ENCODE results near the gene ANO2. TPM values are rescaled to one million over a fixed set of nuclear protein-coding genes. Genes with fewer than 3 reads are reported as not detected.

Gene ANO2
- total and polyA plus RNA-seq, 2 donors (not counting 3 experiments of a cell fraction or from before 2014, with no cell fraction given) = 15.4 to 65.0 TPM

GRCh38 chr12:5730962-5731361 lies 214.1 kb downstream of the ANO2 start:
- H3K36me3 ChIP-seq (ENCODE audit: control insufficient read depth in 2 of 2, extremely low read depth in 1 of 2, insufficient read depth in 2 of 2, low read length in 2 of 2) = peaks cover 6 to 21% of the 10 kb centered on the region in 2 experiments
- CTCF ChIA-PET = interaction anchor here (7.5 kb wide), 1 partner anchor 14 kb away, joined by 57 read pairs; no protein-coding TSS in a partner anchor
- dilution Hi-C loops (cut with MboI; ENCODE audit: extremely low pct_ligation_motif_present, low sequenced_read_pairs) = no loop called here
- no peaks in the 10 kb centered on the region for H3K27me3 ChIP-seq (ENCODE audit: control insufficient read depth in 2 of 2, insufficient read depth in 2 of 2, low read length in 2 of 2)
- no peaks in the 10 kb centered on the region for H3K4me1 ChIP-seq (ENCODE audit: control insufficient read depth, extremely low read depth, insufficient read depth, low read length)
- no peaks in the 10 kb centered on the region for H3K9me3 ChIP-seq (replicated peaks; ENCODE audit: control insufficient read depth, insufficient read depth, low read length)
- H4K20me1 ChIP-seq (replicated peaks; ENCODE audit: control insufficient read depth, extremely low read depth, insufficient read depth, low read length) = peaks cover 3% of the 10 kb centered on the region
- H3K9ac ChIP-seq (replicated peaks; ENCODE audit: extremely low read depth, insufficient read depth, low read length) = no peak overlapping the region
- H3K27ac ChIP-seq (ENCODE audit: insufficient read depth, low read depth, low read length) = no peak overlapping the region
- no peak overlapping the region for H3K4me2 ChIP-seq (ENCODE audit: insufficient read depth, low read length)
- no peaks in the 10 kb centered on the region for H3K9me1 ChIP-seq (replicated peaks; ENCODE audit: control insufficient read depth, extremely low read depth, insufficient read depth, low read length)
- intact Hi-C loops (cut with micrococcal nuclease) = no loop called here
- BruUV-seq (replicated peaks) = no TSS peak
- no peak overlapping the region for H3K4me3 ChIP-seq (replicated peaks in 1 of 3; ENCODE audit: insufficient read depth in 1 of 3, low read depth in 1 of 3, low read length in 3 of 3)
- TF ChIP-seq MYC (IDR thresholded peaks at IDR 0.05; ENCODE audit: low read depth, low read length) (no peak), JUN (IDR thresholded peaks at IDR 0.05; ENCODE audit: borderline replicate concordance, insufficient read depth, insufficient read length, low read depth) (no peak)
- H3K79me2 ChIP-seq (ENCODE audit: control insufficient read depth, insufficient read depth, low read length) = no peaks in the 10 kb centered on the region
- POLR2A ChIA-PET = no interaction called here
- no peak overlapping the region for H2AFZ ChIP-seq (ENCODE audit: low read depth, low read length)
- DNase-seq (ENCODE audit: low read depth, low spot score) (no peak), FAIRE-seq (no peak)

- no peak overlapping the region for H3K27ac ChIP-seq (ENCODE audit: insufficient read depth, low read depth, low read length)
- no peak overlapping the region for H2AFZ ChIP-seq (ENCODE audit: low read depth, low read length)
- no peak overlapping the region for H3K4me3 ChIP-seq (replicated peaks in 1 of 3; ENCODE audit: insufficient read depth in 1 of 3, low read depth in 1 of 3, low read length in 3 of 3)
- dilution Hi-C loops (cut with MboI; ENCODE audit: extremely low pct_ligation_motif_present, low sequenced_read_pairs) (no loop called here), intact Hi-C loops (cut with micrococcal nuclease) (no loop called here)
- no peak for DNase-seq (ENCODE audit: low read depth, low spot score)
- BruUV-seq (replicated peaks) = no TSS peak
- no peaks in the 10 kb centered on the region for H3K27me3 ChIP-seq (ENCODE audit: control insufficient read depth in 2 of 2, insufficient read depth in 2 of 2, low read length in 2 of 2)
- peaks cover 2% of the 10 kb centered on the region for H4K20me1 ChIP-seq (replicated peaks; ENCODE audit: control insufficient read depth, extremely low read depth, insufficient read depth, low read length)
- POLR2A ChIA-PET = no interaction called here
- H3K9me3 ChIP-seq (replicated peaks; ENCODE audit: control insufficient read depth, insufficient read depth, low read length) = no peaks in the 10 kb centered on the region
- no peaks in the 10 kb centered on the region for H3K36me3 ChIP-seq (ENCODE audit: control insufficient read depth in 2 of 2, extremely low read depth in 1 of 2, insufficient read depth in 2 of 2, low read length in 2 of 2)
- no peaks in the 10 kb centered on the region for H3K9me1 ChIP-seq (replicated peaks; ENCODE audit: control insufficient read depth, extremely low read depth, insufficient read depth, low read length)
- peaks cover 3% of the 10 kb centered on the region for H3K4me1 ChIP-seq (ENCODE audit: control insufficient read depth, extremely low read depth, insufficient read depth, low read length)
- H3K4me2 ChIP-seq (ENCODE audit: insufficient read depth, low read length) = no peak overlapping the region
- TF ChIP-seq CTCF (IDR thresholded peaks at IDR 0.05; ENCODE audit: extremely low read depth in 1 of 2, insufficient read depth in 1 of 2, low read depth in 1 of 2, low read length in 2 of 2) (no peak), EZH2 (IDR thresholded peaks at IDR 0.05; ENCODE audit: borderline replicate concordance, low read depth, low read length, severe bottlenecking) (no peak), MAX (IDR thresholded peaks at IDR 0.05; ENCODE audit: insufficient read depth, insufficient read length) (no peak), MYC (IDR thresholded peaks at IDR 0.05; ENCODE audit: low read depth, low read length) (no peak), GATA2 (IDR thresholded peaks at IDR 0.05; ENCODE audit: insufficient read depth, insufficient read length, low read depth, low read length) (no peak)
- no peak for FAIRE-seq
- H3K79me2 ChIP-seq (ENCODE audit: control insufficient read depth, insufficient read depth, low read length) = no peaks in the 10 kb centered on the region
- CTCF ChIA-PET = interaction anchor here (2.4 kb wide), 1 partner anchor 21 kb away, joined by 12 read pairs; no protein-coding TSS in a partner anchor
- no peak overlapping the region for H3K9ac ChIP-seq (replicated peaks; ENCODE audit: extremely low read depth, insufficient read depth, low read length)
Observed at GRCh38 chr12:5723711-5724252, 221.3 kb downstream of the ANO2 start.
